HG03378 (cell line): ENCODE data around the gene SLC35D1.
A peak's percentile ranks its signal among the peaks of the same experiment; 100 is the strongest.
"Not testable (repeated sequence)": the region's sequence is repeated elsewhere in the genome, so short reads cannot be mapped to it uniquely, and the experiment has no call there.

Experiments
- ATAC-seq: cut with Tn5 transposase; IDR thresholded peaks from one replicate; pipeline ENCODE4 v1.9.1; 2021; ENCODE audit warnings: mild to moderate bottlenecking, moderate library complexity; ENCODE audit not compliant: unreplicated experiment

Gene SLC35D1

DNA sequence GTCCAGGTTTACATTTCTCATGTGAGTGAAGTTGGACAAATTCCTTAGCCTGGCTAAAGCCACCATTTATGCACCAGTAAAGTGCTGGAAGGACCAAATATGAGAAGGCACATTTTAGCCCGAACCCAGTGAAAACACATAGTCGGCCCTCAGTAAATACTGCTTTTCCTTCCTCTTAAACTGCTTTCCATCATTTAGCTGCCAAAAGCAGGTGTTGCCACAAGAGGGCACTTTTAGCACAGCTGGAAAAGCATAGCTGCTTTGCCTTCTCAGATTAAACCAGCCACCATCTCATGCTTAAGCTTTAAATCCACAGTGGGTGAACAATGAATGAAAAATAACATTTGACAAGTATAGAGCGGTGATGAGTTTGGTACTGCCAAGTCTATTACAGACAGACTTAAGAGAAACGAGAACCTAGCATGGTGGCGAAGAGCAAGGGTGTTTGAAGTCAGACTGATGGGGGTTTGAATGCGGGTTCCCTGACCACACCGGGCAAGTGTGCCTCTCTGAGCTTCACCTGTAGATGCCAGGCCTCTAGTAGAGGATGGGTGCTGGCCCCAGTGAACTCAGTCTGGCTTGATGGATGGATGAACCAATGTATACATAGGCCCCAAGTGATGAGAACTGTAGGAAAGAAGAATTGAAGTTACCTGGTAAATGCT is 57.8 kb downstream of the SLC35D1 start:
- peak; percentile 66 for ATAC-seq

DNA sequence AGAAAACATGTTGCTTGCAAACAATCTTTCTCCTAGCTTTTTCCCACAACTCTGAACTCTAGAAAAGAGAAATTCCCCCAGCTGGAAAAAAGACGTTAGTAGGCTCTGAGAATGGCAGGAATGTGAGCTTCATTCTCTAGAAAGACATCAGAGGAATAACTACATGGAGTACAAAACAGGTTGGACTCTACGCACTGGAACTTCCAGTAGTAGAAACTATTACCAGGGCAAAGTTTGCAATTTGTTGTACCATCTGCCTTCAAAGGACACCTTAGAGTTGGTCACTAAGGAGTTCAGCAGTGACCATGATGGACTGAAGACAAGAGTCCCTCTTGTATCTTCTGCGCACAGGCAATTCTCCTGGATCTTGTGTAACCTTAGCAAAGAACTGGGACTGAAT is 60.9 kb downstream of the SLC35D1 start:
- ATAC-seq = no peak

DNA sequence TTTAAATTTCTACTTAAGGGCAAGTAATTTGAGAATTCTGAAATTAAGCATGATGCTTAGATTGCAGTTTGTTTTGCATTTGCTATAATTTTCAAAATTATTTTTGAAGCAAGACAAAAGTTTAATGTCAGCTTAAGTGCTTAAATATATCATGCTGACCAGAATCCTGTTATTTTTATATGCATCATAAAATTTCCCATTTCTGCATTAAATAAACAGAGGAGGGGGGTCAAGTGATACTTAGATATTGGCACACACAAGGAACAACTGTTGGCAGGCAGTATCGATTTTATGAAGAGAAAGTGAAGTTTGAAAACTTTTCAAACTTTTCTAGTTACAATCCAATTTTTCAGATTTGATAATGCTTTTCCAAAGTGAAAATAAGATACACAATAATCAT is 68.1 kb downstream of the SLC35D1 start:
- ATAC-seq = no peak

DNA sequence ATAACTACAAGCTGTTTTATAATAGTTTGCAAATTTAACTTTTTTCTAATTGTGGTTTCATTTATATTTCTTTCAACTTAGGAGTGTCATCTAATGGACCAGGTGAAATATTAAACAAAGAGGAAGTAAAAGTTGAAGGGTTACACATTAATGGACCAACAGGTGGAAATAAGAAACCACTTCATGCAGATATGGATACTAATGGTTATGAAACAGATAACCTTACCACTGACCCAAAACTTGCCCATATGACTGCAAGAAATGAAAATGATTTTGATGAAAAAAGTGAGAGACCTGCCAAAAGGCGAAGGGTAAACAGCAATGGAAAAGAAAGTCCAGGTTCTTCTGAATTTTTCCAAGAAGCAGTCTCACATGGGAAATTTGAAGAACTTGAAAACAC is 69.5 kb downstream of the SLC35D1 start:
- ATAC-seq = peak; percentile 94

DNA sequence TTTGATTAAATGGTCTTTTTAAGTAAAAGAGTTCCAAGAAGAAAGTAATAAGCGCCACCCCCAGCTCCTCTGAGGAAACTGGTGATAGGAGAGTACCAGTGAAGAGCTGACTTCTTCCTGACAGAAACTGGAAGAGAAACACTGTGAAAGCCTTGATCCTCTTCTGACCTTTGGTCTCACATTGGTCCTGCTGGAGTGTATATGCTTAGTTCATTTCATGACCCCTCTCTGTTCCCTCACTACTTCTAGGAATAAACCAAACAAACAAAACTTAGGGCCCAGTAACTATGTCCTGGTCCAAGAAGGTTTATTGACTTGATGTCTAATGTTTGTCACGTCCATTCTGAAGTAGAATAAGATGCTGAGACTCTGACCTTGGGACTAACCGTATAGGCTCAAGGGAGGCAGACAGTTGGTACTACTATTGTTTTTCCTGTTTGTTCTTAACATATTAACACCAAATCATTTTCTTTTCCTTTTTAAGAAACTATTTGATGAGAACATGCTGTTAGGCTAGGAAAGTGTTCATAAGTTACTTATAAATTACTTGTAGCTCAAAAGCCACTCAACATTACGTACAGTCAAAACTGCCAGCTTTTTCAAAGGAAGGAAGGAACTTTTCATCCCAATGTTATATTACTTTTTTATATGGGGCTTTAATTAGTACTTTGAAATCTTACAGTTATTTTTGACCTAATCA is 71.2 kb downstream of the SLC35D1 start:
- ATAC-seq = peak; percentile 32

DNA sequence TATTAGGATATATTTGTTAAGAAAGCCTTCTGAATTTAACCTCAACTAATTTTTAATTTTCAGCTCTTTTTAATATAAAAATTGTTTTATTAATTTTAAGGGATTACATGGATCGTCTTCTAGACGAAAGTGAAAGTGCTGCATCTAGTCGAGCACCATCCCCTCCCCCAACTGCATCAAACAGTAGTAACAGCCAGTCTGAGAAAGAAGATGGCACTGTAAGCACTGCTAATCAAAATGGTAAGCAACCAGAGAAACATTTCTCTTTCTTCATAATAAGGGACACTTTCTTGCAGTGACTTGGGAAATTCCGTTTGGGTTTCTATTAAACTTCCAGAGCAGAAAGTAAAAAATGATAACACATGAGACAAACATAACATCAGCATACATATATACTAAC is 72.3 kb downstream of the SLC35D1 start:
- no peak for ATAC-seq

DNA sequence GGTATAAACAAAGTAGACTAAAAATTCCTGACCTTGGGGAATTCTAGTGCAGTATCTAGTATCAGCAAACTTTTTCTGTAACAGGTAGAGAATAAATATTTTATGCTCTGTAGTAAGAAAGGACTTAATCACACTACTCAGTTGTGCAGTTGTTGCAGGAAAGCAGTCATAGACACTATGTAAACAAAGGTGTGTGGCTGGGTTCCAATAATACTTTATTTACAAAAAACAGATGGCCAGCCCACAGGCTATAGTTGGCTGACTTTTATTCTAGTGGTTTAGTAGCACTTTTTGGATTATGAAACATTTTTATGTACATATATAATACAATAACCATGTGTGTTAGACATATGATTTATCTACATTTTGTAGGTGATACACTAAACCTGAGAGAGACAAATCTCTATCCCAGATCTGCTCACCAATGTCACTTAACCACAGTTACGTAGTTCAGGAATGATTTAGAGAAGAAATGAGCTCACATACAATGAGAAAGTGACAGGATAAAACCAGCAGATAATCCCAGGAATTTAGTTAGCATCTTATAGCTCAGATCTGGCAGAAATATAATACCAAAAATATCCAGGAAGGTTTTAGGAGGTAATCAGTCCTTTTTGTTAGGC is 73.1 kb downstream of the SLC35D1 start:
- ATAC-seq = no peak

DNA sequence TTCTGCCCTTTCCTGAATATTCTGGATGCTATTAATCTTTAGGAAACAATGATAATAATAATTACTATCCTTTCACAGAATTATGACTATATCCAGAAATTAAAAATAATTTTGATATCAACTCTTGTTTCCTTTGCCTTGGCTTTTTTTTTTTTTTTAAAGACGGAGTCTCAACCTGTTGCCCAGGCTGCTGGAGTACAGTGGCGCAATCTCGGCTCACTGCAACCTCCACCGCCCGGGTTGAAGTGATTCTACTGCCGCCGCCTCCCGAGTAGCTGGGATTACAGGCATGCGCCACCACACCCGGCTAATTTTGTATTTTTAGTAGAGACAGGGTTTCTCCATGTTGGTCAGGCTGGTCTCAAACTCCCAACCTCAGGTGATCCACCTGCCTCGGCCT is 74.3 kb downstream of the SLC35D1 start:
- not testable (repeated sequence) for ATAC-seq

DNA sequence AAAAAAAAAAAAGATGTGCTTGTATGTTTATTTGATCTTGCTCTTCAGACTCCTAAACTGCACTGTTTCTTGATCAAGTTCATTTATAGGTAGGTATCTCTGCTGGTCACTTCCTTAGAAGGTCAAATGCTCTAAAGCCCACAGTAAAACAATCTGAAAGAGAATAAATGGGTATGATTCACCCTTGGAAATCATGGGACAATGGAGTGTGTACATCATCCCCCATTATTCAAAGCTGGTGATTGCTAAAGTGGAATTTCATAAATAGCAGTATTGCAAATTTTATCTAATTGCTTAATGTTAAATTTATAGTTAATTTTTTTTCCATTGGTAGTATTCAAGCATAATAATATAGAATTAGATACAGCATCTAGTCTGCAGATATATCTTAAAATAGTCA is 75.7 kb downstream of the SLC35D1 start:
- no peak for ATAC-seq

DNA sequence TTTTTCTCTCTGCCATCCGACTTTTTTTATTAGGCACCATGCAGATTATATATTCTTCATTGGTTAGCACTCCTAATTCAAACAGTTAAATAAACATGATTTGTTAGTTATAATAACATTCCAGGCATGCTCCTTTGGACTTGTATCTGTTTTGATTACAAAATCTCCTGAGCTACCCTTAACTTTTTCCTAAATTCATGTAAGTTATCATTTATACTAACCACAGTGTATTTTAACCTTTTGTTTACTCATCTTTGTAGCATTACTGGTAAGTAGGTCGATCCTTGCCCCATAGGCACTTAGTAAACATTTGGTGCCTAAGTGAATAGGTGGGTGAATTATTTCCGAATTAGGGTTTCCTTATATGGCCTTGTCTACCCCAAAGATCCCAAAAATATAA is 85.4 kb downstream of the SLC35D1 start:
- ATAC-seq = no peak

DNA sequence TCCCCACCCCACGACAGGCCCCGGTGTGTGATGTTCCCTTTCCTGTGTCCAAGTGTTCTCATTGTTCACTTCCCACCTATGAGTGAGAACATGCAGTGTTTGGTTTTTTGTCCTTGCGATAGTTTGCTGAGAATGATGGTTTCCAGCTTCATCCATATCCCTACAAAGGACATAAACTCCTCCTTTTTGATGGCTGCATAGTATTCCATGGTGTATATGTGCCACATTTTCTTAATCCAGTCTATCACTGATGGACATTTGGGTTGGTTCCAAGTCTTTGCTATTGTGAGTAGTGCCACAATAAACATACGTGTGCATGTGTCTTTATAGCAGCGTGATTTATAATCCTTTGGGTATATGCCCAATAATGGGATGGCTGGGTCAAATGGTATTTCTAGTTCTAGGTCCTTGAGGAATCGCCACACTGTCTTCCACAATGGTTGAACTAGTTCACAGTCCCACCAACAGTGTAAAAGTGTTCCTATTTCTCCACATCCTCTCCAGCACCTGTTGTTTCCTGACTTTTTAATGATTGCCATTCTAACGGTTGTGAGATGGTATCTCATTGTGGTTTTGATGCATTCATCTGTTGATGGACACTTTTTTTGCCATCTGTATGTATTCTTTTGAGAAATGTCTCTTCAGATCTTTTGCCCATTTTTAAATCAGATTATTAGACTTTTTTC is 87.6 kb downstream of the SLC35D1 start:
- not testable (repeated sequence) for ATAC-seq

DNA sequence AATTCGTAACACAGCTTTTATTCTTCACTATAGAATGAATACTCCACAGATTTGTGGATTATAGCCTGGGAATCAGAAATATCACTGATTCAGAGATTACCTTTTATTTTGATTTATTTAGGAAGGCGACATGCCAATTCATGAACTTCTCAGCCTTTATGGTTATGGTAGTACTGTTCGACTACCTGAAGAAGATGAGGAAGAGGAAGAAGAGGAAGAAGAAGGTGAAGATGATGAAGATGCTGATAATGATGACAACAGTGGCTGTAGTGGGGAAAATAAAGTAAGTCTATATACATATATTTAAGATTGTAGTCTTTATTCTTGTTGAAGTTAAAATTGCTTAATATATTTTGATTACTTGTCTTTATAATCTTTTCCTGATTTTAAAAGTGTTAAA is 96.0 kb downstream of the SLC35D1 start:
- ATAC-seq = no peak

DNA sequence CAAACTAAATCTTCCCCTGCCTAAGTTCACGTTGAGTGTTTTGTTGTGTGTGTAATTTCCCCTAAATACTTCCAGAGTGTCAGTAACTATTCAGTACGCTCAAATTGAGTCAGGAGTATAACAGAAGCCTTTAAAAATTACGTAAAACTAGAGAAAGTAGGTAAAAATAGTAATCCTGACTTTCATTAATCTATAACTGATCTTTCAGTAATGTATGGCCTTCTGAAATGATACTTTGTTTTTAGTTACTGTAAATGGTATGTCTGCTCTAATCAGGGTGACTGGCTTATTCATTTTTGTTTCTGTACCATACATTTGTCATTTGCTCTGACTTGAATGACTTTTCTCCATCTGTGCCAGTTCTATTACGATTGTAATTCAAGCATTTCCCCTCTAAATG is 99.7 kb downstream of the SLC35D1 start:
- peak; percentile 82 for ATAC-seq

DNA sequence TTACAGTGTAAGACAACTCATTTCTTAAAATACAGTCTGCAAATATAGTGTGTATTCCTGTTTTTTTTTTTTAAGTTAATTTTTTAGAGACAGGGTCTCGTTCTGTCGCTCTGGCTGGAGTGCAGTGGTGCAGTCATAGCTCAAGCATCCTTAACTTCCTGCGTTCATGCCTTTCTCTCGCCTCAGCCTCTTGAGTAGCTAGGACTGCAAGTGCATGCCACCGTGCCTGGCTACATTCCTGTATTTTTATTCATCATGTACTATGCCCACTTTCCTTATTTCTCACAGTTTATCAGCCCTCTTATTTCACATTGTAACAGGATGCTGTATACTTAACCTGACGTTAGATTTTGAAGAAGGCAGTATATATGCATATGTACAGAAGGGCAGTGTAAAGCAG is 102.4 kb downstream of the SLC35D1 start:
- no peak for ATAC-seq
